ENCODE measurements around the gene TNIK.

Gene TNIK

GRCh38 chr3:171044835-171045793 lies 415.1 kb downstream of the TNIK start:
- H3K4me3 ChIP-seq (ENCODE audit: low read depth, low read length), result no peak overlapping the region
- TF ChIP-seq CTCF (IDR thresholded peaks at IDR 0.05; ENCODE audit: insufficient read depth, low read length, missing control alignments), result no peak
- POLR2A ChIA-PET, result no interaction called here
- CTCF ChIA-PET, result interaction anchor here (0.6 to 1.5 kb wide), 3 partner anchors 82 to 522 kb away, joined by 3 to 5 read pairs (median 3); no protein-coding TSS in a partner anchor
- peak; percentile 71 for DNase-seq (ENCODE audit: low read depth, low spot score)

- H3K4me3 ChIP-seq (ENCODE audit: low read depth, low read length), result no peak overlapping the region
- POLR2A ChIA-PET, result no interaction called here
- CTCF ChIA-PET, result interaction anchor here (0.6 to 1.5 kb wide), 3 partner anchors 82 to 523 kb away, joined by 3 to 5 read pairs (median 3); no protein-coding TSS in a partner anchor
- no peak for TF ChIP-seq CTCF (IDR thresholded peaks at IDR 0.05; ENCODE audit: insufficient read depth, low read length, missing control alignments)
- no peak for DNase-seq (ENCODE audit: low read depth, low spot score)
These were observed 415.8 kb downstream of the TNIK start for GRCh38 chr3:171044384-171044783.

GRCh38 chr3:171039674-171040073 lies 420.5 kb downstream of the TNIK start:
- TF ChIP-seq CTCF (IDR thresholded peaks at IDR 0.05; ENCODE audit: insufficient read depth, low read length, missing control alignments), result no peak
- CTCF ChIA-PET, result no interaction called here
- POLR2A ChIA-PET, result no interaction called here
- no peak overlapping the region for H3K4me3 ChIP-seq (ENCODE audit: low read depth, low read length)
- DNase-seq (ENCODE audit: low read depth, low spot score), result no peak

- ChIA-PET CTCF (interaction anchor here (0.8 to 1.6 kb wide), 2 partner anchors 9 to 12 kb away, joined by 4 to 5 read pairs; no protein-coding TSS in a partner anchor), POLR2A (no interaction called here)
- H3K4me3 ChIP-seq (ENCODE audit: low read depth, low read length), result no peak overlapping the region
- no peak for DNase-seq (ENCODE audit: low read depth, low spot score)
- no peak for TF ChIP-seq CTCF (IDR thresholded peaks at IDR 0.05; ENCODE audit: insufficient read depth, low read length, missing control alignments)
These were observed 421.9 kb downstream of the TNIK start for GRCh38 chr3:171038342-171038741.

- peak; percentile 76 for DNase-seq (ENCODE audit: low read depth, low spot score)
- ChIA-PET POLR2A (interaction anchor here (0.6 kb wide), 1 partner anchor 38 kb away, joined by 3 read pairs; no protein-coding TSS in a partner anchor), CTCF (interaction anchor here (1.0 to 1.6 kb wide), 2 partner anchors 14 to 21 kb away, joined by 3 to 5 read pairs; no protein-coding TSS in a partner anchor)
- TF ChIP-seq CTCF (IDR thresholded peaks at IDR 0.05; ENCODE audit: insufficient read depth, low read length, missing control alignments), result no peak
- H3K4me3 ChIP-seq (ENCODE audit: low read depth, low read length), result peak overlapping the region; percentile 49
These were observed 431.4 kb downstream of the TNIK start for GRCh38 chr3:171028779-171029232.
